Measurements from ENCODE around the gene TMEM131. TPM values are rescaled to one million over a fixed set of nuclear protein-coding genes. Genes with fewer than 3 reads are reported as not detected.

TMEM131 gene
- total RNA-seq, 1 donor from 2014 or later: 35.4 TPM

DNA sequence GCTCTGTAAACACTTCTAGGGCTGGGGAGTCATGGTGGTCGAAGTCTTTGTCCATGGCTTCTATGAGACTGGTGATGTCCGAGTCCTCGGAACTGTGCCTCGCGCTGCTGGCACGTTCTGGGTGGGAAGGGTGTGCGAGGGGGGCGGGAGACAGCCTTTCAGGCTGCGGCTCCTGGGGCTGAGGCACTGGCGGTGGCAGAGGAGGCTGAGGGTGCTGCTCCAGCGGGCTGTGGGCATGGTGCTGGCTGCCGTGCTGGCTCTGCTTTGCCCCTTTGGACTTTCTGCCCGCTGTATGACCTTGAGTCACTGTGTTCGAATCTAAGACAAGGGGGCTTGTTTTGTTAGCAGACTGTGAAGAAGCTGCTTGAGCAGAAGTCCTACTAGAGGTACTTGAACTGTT lies 203.3 kb downstream of the TMEM131 start:
- TF ChIP-seq, protein P1, sequence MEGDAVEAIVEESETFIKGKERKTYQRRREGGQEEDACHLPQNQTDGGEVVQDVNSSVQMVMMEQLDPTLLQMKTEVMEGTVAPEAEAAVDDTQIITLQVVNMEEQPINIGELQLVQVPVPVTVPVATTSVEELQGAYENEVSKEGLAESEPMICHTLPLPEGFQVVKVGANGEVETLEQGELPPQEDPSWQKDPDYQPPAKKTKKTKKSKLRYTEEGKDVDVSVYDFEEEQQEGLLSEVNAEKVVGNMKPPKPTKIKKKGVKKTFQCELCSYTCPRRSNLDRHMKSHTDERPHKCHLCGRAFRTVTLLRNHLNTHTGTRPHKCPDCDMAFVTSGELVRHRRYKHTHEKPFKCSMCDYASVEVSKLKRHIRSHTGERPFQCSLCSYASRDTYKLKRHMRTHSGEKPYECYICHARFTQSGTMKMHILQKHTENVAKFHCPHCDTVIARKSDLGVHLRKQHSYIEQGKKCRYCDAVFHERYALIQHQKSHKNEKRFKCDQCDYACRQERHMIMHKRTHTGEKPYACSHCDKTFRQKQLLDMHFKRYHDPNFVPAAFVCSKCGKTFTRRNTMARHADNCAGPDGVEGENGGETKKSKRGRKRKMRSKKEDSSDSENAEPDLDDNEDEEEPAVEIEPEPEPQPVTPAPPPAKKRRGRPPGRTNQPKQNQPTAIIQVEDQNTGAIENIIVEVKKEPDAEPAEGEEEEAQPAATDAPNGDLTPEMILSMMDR (IDR thresholded peaks at IDR 0.05): no peak
- no peak for TF ChIP-seq POLR2A (IDR thresholded peaks at IDR 0.05)
- no peak for TF ChIP-seq POLR2AphosphoS5 (IDR thresholded peaks at IDR 0.05; ENCODE audit: insufficient read depth in 1 of 2, low read depth in 1 of 2)
- intact Hi-C loops (cut with DNase I): no loop called here

DNA sequence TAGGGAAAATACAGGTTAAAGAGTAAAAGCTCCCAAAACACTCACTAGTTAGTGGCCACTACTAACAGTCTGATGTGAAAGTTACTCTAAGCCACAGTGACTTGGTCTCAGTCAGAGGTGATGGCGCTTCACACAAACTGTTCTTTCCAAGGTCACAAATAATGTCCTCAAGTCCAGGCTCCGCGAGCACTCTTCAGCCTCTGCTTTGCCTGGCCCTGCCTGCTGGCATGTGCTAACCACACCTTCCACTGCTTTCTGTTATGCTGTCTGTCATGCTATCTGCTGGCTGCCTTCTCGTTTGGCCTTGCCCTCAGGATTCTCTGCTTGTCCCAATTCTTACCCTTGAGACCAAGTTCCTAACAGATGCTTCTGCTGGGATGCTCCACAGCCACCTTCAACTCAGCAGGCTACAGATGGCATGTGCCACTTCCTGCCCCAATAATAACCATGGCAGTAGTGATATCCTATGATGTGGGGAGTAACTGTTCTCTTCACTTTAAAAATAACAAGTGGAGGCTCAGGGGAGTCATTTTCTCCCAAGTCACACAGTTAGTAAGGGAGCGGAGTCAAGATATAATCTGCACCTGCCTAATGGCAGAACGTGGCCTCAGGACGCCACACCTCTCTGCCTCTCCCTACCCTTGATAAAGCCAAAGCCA lies 206.6 kb downstream of the TMEM131 start:
- DNase-seq (ENCODE audit: extremely low spot score in 2 of 2): no peak
- H3K4me3 ChIP-seq: no peak overlapping the region
- intact Hi-C loops (cut with DNase I): no loop called here
- no peaks in the 10 kb centered on the region for H3K9me3 ChIP-seq
- no peak overlapping the region for H3K27ac ChIP-seq
- no peak for TF ChIP-seq POLR2A (IDR thresholded peaks at IDR 0.05)
- TF ChIP-seq POLR2AphosphoS5 (IDR thresholded peaks at IDR 0.05; ENCODE audit: insufficient read depth in 1 of 2, low read depth in 1 of 2): no peak
- TF ChIP-seq, protein P1 (IDR thresholded peaks at IDR 0.05): no peak
- H3K36me3 ChIP-seq: peaks cover 0 to 49% of the 10 kb centered on the region in 2 donors
- no peaks in the 10 kb centered on the region for H3K27me3 ChIP-seq
- H3K4me1 ChIP-seq: no peaks in the 10 kb centered on the region

More for the DNA sequence above, 203.3 kb downstream of the TMEM131 start:
- Histone ChIP-seq H3K27ac (no peak overlapping the region), H3K4me3 (no peak overlapping the region), H3K36me3 (peaks cover 0 to 45% of the 10 kb centered on the region in 2 donors), H3K9me3 (no peaks in the 10 kb centered on the region), H3K27me3 (no peaks in the 10 kb centered on the region), H3K4me1 (no peaks in the 10 kb centered on the region)
- no peak for DNase-seq (ENCODE audit: extremely low spot score in 2 of 2)

DNA sequence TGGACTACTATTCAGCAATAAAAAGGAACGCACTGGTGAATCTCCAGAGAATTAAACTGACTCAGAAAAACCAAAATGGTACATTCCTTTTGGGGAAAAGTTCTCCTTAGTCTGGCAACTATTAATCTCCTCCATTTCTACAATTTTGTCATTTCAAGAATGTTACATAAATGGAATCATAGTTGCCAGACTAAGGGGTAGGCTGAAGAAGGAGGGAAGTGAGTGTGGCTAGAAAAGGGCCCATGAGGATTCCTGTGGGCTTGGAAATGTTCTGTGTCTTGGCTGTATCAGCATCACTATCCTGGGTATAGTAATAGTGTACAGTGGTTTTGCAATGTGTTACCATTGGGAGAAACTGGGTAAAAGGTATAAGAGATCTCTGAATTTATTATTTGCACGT lies 209.9 kb downstream of the TMEM131 start:
- Histone ChIP-seq H3K36me3 (peaks cover 0 to 23% of the 10 kb centered on the region in 2 donors), H3K4me1 (no peaks in the 10 kb centered on the region), H3K27me3 (no peaks in the 10 kb centered on the region), H3K9me3 (no peaks in the 10 kb centered on the region), H3K4me3 (no peak overlapping the region), H3K27ac (no peak overlapping the region)
- intact Hi-C loops (cut with DNase I): no loop called here
- DNase-seq (ENCODE audit: extremely low spot score in 2 of 2): no peak
- TF ChIP-seq POLR2A (IDR thresholded peaks at IDR 0.05) (no peak), POLR2AphosphoS5 (IDR thresholded peaks at IDR 0.05; ENCODE audit: insufficient read depth in 1 of 2, low read depth in 1 of 2) (no peak)
- TF ChIP-seq, protein P1 (IDR thresholded peaks at IDR 0.05): no peak

DNA sequence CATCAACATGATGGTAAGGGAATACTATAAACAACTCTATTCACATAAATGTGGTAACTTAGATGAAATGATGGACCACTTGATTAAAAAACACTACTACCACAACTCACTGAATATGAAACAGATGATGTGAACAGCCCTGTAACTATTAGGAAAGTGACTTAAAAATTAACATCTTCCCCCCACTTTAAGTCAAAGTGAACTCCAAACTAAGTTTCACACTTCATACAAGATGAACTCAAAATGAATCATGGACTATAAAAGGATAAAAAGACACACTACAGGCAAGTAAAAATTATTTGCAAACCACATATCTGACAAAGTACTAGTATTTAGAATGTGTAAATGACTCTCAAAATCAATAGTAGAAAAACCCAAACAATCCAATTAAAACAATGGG lies 210.8 kb downstream of the TMEM131 start:
- H3K4me3 ChIP-seq: no peak overlapping the region
- intact Hi-C loops (cut with DNase I): no loop called here
- H3K4me1 ChIP-seq: no peaks in the 10 kb centered on the region
- no peaks in the 10 kb centered on the region for H3K27me3 ChIP-seq
- no peak overlapping the region for H3K27ac ChIP-seq
- no peak for DNase-seq (ENCODE audit: extremely low spot score in 2 of 2)
- H3K9me3 ChIP-seq: no peaks in the 10 kb centered on the region
- TF ChIP-seq POLR2AphosphoS5 (IDR thresholded peaks at IDR 0.05; ENCODE audit: insufficient read depth in 1 of 2, low read depth in 1 of 2): no peak
- TF ChIP-seq, protein P1 (IDR thresholded peaks at IDR 0.05): no peak
- TF ChIP-seq POLR2A (IDR thresholded peaks at IDR 0.05): no peak
- peaks cover 0 to 21% of the 10 kb centered on the region in 2 donors for H3K36me3 ChIP-seq

DNA sequence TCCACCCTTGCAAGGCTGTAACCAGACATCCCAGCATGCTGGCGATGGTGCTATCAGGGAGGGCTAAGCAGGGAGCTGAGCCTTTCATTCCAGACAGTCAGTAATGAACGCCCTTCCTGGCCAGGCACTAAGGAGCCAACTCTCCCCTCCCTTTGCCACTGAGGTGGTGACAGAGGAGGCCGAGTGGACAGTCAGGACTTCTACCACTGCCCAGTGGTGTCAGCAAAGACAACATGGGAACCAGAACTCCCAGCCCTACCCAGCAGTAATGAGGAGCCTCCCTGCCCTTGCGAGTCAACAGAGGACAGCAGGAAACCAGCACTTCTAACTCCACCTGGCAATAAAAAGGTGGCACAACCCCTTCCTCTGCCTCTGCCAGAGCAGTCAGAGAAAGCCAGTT lies 213.8 kb downstream of the TMEM131 start:
- Histone ChIP-seq H3K27me3 (no peaks in the 10 kb centered on the region), H3K4me3 (no peak overlapping the region), H3K9me3 (no peaks in the 10 kb centered on the region), H3K27ac (no peak overlapping the region), H3K36me3 (peaks cover 0 to 6% of the 10 kb centered on the region in 2 donors), H3K4me1 (no peaks in the 10 kb centered on the region)
- intact Hi-C loops (cut with DNase I): no loop called here
- TF ChIP-seq, protein P1 (IDR thresholded peaks at IDR 0.05): no peak
- TF ChIP-seq POLR2A (IDR thresholded peaks at IDR 0.05) (no peak), POLR2AphosphoS5 (IDR thresholded peaks at IDR 0.05; ENCODE audit: insufficient read depth in 1 of 2, low read depth in 1 of 2) (no peak)
- no peak for DNase-seq (ENCODE audit: extremely low spot score in 2 of 2)

All from vagina (tissue), 2 donors.